Stimulated activated effector memory CD8-positive, alpha-beta T cell treated with anti-CD3 and anti-CD28 coated beads, Interleukin-12 subunit alpha, Interleukin-12 subunit beta, amount 100 ng/mL, for 72 hours (primary cell): ENCODE data around the gene KEL.
"Not testable (repeated sequence)": the region's sequence is repeated elsewhere in the genome, so short reads cannot be mapped to it uniquely, and the experiment has no call there.

Source experiments
- ATAC-seq: fragments of 150-1000 bp; cut with Tn5 transposase; 2 replicates; pipeline ENCODE4 v1.10.0; 2021
- DNase-seq, 2 donors: peaks; one replicate each; pipeline ENCODE4 v3.0.0; 2021 to 2022; ENCODE audit warnings: low spot score in 2 of 2
- H3K27ac Mint-ChIP-seq: one replicate; pipeline ENCODE4 v1.8.0; 2022; ENCODE audit warnings: mild to moderate bottlenecking, mixed read lengths
- H3K36me3 Mint-ChIP-seq: one replicate; pipeline ENCODE4 v1.8.0; 2022; ENCODE audit warnings: mild to moderate bottlenecking, mixed read lengths
- H3K4me1 Mint-ChIP-seq: one replicate; pipeline ENCODE4 v1.8.0; 2022; ENCODE audit warnings: mixed read lengths
- H3K4me3 Mint-ChIP-seq: one replicate; pipeline ENCODE4 v1.8.0; 2022; ENCODE audit warnings: mild to moderate bottlenecking, mixed read lengths
- H3K9me3 Mint-ChIP-seq: one replicate; pipeline ENCODE4 v1.8.0; 2022; ENCODE audit warnings: mixed read lengths

The KEL gene

DNA sequence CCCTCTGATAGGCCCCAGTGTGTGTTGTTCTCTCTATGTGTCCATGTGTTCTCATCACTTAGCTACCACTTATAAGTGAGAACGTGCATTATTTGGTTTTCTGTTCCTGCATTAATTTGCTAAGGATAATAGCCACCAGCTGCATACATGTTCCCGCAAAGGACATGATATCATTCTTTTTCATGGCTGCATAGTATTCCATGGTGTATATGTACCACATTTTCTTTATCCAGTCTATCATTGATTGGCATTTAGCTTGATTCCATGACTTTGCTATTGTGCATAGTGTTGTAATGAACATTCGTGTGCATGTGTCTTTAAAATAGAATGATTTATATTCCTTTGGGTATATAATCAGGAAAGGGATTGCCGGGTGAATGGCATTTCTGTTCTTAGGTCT, 16.2 kb upstream of the KEL start:
- H3K9me3 Mint-ChIP-seq, H3K4me3 Mint-ChIP-seq, H3K4me1 Mint-ChIP-seq, ATAC-seq, H3K27ac Mint-ChIP-seq, H3K36me3 Mint-ChIP-seq, DNase-seq: not testable (repeated sequence)

DNA sequence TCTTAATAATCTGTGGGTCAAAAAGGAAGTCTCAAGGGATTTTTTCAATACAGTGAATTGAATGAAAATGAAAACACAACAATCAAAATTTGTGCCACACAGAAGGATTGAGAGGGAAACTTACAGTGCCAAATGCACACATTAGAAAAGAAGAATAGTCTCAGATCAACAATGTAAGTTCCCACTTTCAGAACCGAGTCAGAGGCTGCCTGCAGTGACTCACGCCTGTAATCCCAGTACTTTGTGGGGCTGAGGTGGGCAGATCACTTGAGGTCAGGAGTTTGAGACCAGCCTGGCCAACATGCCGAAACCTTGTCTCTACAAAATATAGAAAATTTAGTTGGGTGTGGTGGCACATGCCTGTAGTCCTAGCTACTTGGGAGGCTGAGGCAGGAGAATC, 12.5 kb upstream of the KEL start:
- DNase-seq: no peak
- no peak for ATAC-seq
- Mint-ChIP-seq H3K27ac (no peak overlapping the region), H3K4me1 (no peaks in the 10 kb centered on the region), H3K9me3 (no peaks in the 10 kb centered on the region), H3K4me3 (no peak overlapping the region), H3K36me3 (no peaks in the 10 kb centered on the region)

DNA sequence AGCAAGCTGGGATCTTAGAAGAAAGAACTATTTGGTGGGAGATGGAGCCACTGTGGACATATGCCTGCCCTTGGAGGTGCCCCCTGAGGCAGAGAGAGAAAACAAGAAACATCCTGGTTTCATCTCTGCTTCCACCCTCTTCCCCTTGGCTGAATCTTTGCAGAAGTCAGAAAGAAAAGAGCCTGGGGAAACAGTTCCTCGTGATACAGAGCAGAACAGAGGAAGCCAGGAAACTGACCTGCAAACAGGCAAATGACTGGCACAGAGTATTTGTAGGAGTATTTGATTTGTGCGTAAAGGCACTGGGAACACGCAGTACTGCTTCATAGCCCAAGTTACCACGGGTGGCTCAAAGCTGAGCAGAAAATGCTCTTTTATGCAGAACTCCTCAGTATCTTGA, 7.0 kb upstream of the KEL start:
- Mint-ChIP-seq H3K4me3 (no peak overlapping the region), H3K4me1 (no peaks in the 10 kb centered on the region), H3K36me3 (no peaks in the 10 kb centered on the region), H3K9me3 (no peaks in the 10 kb centered on the region), H3K27ac (no peak overlapping the region)
- DNase-seq (no peak), ATAC-seq (no peak)

DNA sequence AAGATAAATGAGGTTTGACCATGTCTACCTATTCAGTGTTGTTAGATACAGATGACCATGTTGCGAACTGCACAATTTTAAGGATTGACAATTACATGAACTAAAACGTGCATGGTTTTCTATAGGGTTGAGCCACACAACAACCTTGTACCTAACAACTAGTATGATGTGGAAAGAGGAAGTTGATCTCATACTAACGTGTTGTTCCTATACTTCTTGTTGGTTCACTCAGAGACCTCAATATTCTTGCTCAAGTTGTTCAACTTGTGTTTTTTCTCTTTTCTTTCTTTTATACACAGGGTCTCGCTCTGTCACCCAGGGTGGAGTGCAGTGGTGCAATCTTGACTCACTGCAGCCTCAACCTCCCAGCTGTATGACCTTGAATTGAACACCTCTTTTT, 6.1 kb upstream of the KEL start:
- Mint-ChIP-seq H3K27ac (no peak overlapping the region), H3K4me3 (no peak overlapping the region), H3K9me3 (no peaks in the 10 kb centered on the region), H3K36me3 (no peaks in the 10 kb centered on the region), H3K4me1 (no peaks in the 10 kb centered on the region)
- no peak for DNase-seq
- ATAC-seq: no peak

DNA sequence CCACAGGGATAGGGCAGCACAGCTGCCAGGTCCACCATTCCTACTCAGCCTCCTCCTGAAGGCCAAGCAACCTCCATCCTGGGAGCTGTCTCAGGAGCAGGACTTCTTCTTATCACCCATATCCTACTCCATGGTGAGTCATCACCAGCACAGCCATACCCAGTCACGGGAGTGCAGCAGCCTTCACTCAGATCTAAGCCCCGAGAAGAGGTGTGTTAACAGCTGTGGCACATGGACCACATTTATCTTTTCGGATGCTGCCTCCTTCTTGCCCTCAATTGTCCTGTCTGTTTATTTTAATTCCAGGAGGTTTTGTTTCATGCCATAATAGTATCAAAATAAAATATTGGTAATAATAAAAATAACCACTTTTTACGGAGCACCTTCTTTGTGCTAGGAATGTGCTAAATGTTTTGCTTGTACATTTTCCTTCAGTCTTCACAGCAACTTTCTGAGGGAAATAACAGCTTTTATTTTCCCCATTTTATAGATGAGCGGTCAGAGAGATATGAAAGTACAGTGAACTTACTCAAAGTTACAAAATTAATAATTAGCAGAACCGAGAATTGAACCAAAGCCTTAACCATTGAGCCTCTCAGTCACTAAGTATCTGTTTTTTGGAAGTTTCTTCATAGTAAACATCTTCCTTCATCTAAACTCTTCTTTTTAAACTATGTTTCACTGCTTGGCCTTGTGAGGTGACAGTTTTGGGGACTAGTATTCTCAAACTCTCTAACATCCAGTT, 2.5 kb upstream of the KEL start:
- Mint-ChIP-seq H3K4me1 (no peaks in the 10 kb centered on the region), H3K4me3 (no peak overlapping the region), H3K27ac (no peak overlapping the region), H3K9me3 (no peaks in the 10 kb centered on the region), H3K36me3 (no peaks in the 10 kb centered on the region)
- no peak for ATAC-seq
- DNase-seq: no peak

DNA sequence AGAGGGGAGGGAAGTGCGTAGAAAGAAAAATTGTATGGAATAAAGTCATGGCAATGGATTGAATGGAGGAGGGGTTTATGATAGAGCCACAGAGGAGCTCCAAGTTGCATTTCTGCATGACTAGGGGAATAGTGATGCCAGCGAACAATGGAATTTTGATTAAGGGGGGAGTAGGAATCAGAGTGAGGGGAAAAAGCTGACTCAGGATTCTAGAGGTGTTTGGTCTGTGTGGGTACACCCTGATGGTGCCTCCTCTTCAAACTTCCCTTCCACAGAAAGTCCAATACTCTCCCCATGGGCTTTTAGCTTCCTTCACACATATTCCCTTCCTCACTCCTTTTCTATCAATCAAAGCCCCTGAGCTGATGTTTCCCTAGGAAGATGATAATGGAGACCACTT, 1.8 kb upstream of the KEL start:
- DNase-seq (no peak), ATAC-seq (no peak)
- no peak overlapping the region for H3K4me3 Mint-ChIP-seq
- H3K36me3 Mint-ChIP-seq: no peaks in the 10 kb centered on the region
- no peaks in the 10 kb centered on the region for H3K9me3 Mint-ChIP-seq
- no peaks in the 10 kb centered on the region for H3K4me1 Mint-ChIP-seq
- H3K27ac Mint-ChIP-seq: no peak overlapping the region

DNA sequence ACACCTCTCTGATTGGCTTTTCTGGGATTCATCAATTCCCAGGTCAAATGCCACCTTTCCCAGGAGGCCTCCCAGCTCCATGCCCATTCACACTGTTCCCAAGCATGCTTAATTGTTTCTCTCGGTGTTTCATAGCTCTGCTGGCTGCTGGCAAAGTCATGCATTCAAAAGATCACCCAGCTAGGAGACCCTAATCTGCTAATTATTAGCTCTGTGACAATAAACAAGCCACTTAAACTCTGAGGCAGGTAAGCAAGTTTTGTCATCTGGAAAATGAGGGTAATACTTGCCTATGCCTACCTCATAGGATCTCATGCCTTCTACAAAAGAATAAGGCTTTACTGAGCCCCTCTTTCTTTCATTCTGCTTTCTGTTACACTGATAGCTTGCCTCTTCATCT, 828 bp upstream of the KEL start:
- Mint-ChIP-seq H3K4me3 (no peak overlapping the region), H3K4me1 (no peaks in the 10 kb centered on the region), H3K9me3 (no peaks in the 10 kb centered on the region), H3K36me3 (no peaks in the 10 kb centered on the region), H3K27ac (no peak overlapping the region)
- DNase-seq (no peak), ATAC-seq (no peak)

DNA sequence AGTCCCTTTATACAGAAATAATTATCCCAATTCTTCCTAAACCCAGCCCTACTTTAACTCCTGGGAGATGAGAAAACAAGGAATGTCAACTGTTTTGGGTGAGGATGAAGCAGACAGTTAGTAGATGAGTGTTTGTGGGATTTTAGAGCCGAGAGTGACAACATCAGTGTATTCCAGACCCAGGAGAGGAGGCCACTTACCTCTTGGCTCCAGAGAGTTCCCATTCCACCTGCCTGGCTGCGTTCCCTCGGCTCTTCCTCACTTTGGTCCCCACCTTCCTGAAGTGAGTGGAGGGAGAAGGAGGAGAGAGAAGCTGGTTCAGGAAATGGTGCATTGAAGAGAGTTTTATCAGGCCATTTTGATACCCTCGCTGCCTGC, 579 bp downstream of the KEL start:
- peaks cover 5% of the 10 kb centered on the region for H3K4me1 Mint-ChIP-seq
- ATAC-seq (no peak), DNase-seq (no peak)
- H3K27ac Mint-ChIP-seq: no peak overlapping the region
- peaks cover 1% of the 10 kb centered on the region for H3K9me3 Mint-ChIP-seq
- no peaks in the 10 kb centered on the region for H3K36me3 Mint-ChIP-seq
- no peak overlapping the region for H3K4me3 Mint-ChIP-seq

DNA sequence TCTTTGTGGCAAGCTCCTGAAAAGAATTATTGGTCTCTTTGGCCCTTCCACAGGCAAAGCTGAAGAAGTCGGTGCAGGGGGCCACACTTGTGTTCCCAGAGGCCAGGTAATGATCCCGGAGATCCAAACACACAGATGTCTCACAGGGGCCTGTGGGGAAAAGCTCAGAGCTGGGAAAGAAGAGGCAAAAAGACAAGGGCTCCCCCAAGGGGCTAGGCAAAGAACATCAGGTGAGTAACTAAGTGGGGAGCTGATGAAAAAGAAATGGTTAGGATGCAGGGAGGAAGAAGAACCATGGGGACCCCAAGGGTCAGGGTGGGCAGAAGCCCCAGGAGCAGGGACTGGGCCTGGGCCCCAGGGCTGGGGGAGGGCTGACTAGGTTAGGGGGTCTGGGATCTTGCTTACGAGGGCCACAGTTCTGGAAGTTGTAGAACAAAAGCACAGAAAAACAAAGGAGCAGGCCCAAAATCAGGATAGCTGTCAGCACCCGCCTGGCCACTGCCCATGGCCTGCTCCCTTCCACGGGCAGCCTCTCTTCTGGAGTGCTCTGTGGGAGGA, 1.1 kb downstream of the KEL start:
- DNase-seq (no peak), ATAC-seq (no peak)
- Mint-ChIP-seq H3K4me1 (peaks cover 5% of the 10 kb centered on the region), H3K9me3 (peaks cover 7% of the 10 kb centered on the region), H3K27ac (no peak overlapping the region), H3K4me3 (no peak overlapping the region), H3K36me3 (no peaks in the 10 kb centered on the region)

DNA sequence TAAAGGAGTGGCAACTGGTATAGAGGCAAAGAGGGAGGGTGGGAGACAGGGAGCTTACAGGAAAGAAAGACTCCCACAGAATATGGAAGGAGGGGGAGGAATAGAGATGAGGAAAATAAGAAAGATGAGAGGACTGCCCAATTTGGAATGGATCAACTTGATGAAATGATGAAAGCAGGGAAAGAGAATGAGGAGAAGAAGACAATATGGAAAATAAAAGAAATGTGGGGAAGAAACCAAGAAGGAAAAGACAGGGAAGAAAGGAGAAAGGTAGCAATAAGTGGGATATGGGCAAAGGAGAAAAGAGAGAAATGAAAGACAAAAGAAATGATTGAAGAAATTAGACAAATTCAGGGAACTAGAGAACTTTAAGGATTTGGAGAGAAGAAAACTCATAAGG, 3.0 kb downstream of the KEL start:
- no peak overlapping the region for H3K4me3 Mint-ChIP-seq
- H3K27ac Mint-ChIP-seq: no peak overlapping the region
- H3K9me3 Mint-ChIP-seq: peaks cover 16% of the 10 kb centered on the region
- H3K36me3 Mint-ChIP-seq: no peaks in the 10 kb centered on the region
- no peak for ATAC-seq
- no peak for DNase-seq
- H3K4me1 Mint-ChIP-seq: peaks cover 5% of the 10 kb centered on the region

DNA sequence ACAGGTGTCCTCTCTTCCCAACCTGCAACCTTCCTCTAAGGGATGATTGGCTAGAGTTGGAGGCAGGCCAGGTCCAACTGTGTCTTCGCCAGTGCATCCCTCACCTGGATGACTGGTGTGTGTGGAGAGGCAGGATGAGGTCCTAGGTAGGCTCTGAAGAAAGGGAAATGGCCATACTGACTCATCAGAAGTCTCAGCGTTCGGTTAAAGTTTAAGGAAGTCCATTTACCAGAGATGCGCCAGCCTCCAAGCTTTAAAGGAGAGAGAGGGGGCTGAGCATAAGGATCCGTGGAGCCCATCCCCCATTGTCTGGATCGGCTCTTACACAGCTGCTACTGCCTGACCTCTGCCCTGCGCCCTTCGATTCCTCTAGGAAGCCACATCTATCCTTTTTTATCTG, 4.4 kb downstream of the KEL start:
- peaks cover 21% of the 10 kb centered on the region for H3K9me3 Mint-ChIP-seq
- ATAC-seq (no peak), DNase-seq (no peak)
- peaks cover 5% of the 10 kb centered on the region for H3K4me1 Mint-ChIP-seq
- no peak overlapping the region for H3K4me3 Mint-ChIP-seq
- no peak overlapping the region for H3K27ac Mint-ChIP-seq
- H3K36me3 Mint-ChIP-seq: no peaks in the 10 kb centered on the region

DNA sequence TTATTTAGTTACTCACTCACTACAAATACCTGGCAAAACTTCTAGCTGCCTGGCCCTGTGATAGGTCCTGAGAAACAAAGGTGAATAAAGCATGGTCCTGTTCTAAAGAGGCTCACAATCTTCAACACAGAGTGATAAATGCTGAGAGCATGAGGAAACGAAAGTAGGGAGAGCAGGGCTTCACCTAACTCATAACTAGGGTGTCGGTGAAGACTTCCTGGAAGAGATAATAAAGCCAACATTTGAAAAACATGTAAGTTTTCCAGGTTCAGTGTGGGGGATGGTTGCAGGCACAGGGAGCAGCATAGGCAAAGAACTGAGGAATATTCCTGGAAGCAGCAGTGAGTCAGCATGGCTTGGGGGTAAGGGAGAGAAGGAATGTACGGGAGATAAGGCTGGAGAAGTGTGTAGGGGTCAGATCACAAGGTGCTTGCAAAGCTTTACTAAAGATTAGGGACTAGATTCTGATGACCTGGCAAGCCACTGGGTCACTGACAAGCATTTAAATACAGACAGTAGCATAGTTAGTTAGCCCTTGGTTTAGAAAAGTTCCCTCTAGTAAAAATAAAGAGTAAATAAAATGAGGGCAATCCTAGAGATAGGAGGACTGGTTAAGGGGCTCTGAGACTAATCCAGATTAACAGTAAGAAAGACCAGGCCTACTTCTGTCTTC, 5.1 kb downstream of the KEL start:
- Mint-ChIP-seq H3K4me3 (no peak overlapping the region), H3K36me3 (no peaks in the 10 kb centered on the region), H3K27ac (no peak overlapping the region), H3K4me1 (peaks cover 5% of the 10 kb centered on the region), H3K9me3 (peaks cover 21% of the 10 kb centered on the region)
- ATAC-seq (no peak), DNase-seq (no peak)

DNA sequence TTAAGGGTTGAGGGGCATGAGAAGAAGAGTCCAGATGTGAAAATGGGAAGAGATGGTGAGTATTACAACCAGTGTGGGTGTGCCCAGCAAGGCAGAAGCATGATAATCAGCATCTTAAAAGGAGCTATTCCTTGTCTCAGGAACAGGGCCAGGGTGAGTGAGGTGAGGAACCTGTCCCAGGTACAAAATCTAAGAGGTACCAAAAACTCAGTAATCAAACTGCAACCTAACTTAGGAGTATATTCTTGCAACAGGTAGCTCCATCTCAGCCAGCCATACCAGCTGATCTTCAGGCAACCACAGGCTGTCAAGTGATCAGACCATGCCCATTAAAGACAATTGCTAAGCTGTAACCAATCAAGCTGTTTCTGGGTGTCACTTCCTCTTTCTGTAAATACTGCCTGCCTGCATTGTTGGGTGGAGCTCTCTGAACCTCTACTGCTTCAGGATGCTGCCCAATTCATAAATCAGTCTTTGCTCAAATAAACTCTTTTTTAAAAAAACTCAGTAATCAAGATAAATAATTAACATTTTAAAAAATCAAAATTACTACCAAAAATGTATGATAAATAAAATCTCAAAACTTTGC, 7.4 kb downstream of the KEL start:
- Mint-ChIP-seq H3K9me3 (peaks cover 21% of the 10 kb centered on the region), H3K4me3 (no peak overlapping the region), H3K27ac (no peak overlapping the region), H3K36me3 (no peaks in the 10 kb centered on the region), H3K4me1 (peaks cover 5% of the 10 kb centered on the region)
- no peak for ATAC-seq
- no peak for DNase-seq

DNA sequence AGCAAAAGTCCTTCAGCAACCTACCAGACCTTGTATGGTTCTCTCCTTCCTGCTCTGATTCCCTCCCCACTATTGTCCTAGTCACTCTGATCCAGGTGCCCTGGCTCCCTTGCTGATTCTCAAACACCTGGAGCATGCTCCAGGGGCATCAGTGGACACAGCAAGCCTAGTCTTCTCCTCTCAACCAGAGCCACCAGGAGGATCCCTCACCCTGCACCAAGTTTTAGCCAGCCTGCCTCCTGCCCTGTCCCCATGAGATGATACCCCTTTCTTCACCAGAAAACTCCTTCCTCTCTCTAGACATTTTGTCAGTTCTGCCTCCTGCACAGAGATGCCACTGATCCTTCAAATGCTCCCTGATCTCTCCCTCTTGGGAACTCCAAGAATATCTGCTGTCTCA, 11.9 kb downstream of the KEL start:
- DNase-seq (no peak), ATAC-seq (no peak)
- Mint-ChIP-seq H3K27ac (no peak overlapping the region), H3K9me3 (peaks cover 9% of the 10 kb centered on the region), H3K4me3 (no peak overlapping the region), H3K4me1 (no peaks in the 10 kb centered on the region), H3K36me3 (no peaks in the 10 kb centered on the region)

DNA sequence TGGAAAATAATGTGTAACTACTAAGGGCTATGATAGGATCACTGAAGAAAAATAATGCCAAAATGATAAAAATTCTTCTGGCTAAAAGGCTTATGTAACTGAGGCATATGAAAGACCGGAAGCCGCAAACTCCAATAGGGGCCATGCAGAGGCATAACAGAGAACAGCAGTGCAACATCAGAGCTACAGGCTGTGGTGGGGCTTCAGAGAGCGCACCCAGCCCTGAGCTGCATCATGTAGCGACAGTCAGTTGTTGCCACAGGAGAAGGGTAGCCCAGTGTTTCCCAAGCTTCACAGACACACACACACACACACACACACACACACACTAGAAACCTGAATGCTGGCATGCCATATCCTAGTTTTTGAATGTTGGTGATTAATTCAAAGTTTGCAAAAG, 13.6 kb downstream of the KEL start:
- H3K4me3 Mint-ChIP-seq: no peak overlapping the region
- no peak overlapping the region for H3K27ac Mint-ChIP-seq
- H3K9me3 Mint-ChIP-seq: peaks cover under 1% of the 10 kb centered on the region
- no peak for DNase-seq
- no peak for ATAC-seq
- H3K36me3 Mint-ChIP-seq: no peaks in the 10 kb centered on the region
- no peaks in the 10 kb centered on the region for H3K4me1 Mint-ChIP-seq

DNA sequence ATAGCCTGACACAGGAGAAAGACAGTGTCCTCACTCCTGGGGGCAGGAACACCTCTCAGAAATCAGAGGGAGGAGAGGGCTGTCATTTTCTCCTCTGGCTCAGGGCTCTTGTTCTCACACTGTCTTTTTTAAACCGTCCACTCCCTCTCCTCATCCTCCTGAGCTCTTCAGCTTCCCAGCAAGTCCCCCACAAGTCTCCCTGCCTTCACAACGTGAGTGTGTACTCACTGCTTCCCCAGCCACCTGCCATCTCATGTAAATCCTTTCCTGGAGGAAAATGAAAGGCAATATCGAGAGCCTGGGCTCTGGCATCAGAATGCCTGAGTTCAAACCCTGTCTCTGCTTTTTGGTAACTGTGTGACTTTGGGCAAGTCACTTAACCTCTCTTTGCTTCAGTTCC, 17.2 kb downstream of the KEL start:
- Mint-ChIP-seq H3K4me1 (no peaks in the 10 kb centered on the region), H3K4me3 (no peak overlapping the region), H3K9me3 (no peaks in the 10 kb centered on the region), H3K36me3 (no peaks in the 10 kb centered on the region), H3K27ac (no peak overlapping the region)
- DNase-seq (no peak), ATAC-seq (no peak)
